NCI-H82 treated with DMSO at 0.1 percent for 48 hours (cell line): ENCODE results near the gene PHYHD1.

ENCODE experiments used
- DNase-seq: peaks from one replicate; lab custom pipeline; 2025; ENCODE audit not compliant: unreplicated experiment; lab: John Stamatoyannopoulos, UW

Gene PHYHD1

DNA sequence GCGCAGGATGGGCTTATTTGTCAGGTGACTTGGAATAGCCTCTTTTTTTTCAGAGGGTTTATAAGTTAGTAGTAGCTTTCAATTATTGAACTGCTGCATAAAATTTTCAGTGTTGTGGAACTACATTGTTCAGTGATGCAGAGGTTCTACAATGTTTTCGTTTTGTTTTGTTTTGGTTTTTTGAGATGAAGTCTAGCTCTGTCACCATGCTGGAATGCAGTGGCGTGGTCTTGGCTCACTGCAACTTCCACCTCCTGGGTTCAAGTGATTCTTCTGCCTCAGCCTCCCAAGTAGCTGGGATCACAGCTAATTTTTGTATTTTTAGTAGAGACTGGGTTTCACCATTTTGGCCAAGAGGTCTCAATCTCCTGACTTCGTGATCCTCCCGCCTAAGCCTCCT lies 48.7 kb downstream of the PHYHD1 start:
- DNase-seq: no peak

DNA sequence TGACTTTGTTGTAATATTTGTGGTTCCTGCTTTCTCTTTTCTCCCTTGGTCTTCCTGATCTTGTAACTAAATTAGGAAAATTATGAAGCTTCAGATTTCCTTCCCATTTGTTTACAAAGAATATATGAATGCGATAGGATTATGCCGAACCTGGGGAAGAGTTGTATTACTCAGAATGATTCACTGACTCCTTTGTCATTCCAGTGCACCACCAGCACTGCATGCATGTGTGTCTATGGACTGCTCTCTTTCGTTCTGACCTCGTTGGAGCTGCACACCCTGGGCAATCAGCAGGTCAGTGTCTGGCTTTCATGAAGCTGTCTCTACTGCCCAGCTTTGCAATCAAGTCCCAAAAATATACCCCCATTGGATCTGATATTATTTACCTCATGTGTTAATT lies 52.2 kb downstream of the PHYHD1 start:
- DNase-seq: no peak

- no peak for DNase-seq
These were observed 58.3 kb downstream of the PHYHD1 start for GRCh38 chr9:128979111-128979510.

- no peak for DNase-seq
These were observed 62.8 kb downstream of the PHYHD1 start for GRCh38 chr9:128983536-128983935.

GRCh38 chr9:128986671-128987070 lies 65.9 kb downstream of the PHYHD1 start:
- no peak for DNase-seq

GRCh38 chr9:128987805-128988204 lies 67.0 kb downstream of the PHYHD1 start:
- DNase-seq: no peak
